Measurements from ENCODE around the gene TRABD2B. TPM values are rescaled to one million over a fixed set of nuclear protein-coding genes. Genes with fewer than 3 reads are reported as not detected.

Gene TRABD2B
- total and polyA plus RNA-seq, 2 of the 4 experiments (the other 2 are of a cell fraction): not detected

DNA sequence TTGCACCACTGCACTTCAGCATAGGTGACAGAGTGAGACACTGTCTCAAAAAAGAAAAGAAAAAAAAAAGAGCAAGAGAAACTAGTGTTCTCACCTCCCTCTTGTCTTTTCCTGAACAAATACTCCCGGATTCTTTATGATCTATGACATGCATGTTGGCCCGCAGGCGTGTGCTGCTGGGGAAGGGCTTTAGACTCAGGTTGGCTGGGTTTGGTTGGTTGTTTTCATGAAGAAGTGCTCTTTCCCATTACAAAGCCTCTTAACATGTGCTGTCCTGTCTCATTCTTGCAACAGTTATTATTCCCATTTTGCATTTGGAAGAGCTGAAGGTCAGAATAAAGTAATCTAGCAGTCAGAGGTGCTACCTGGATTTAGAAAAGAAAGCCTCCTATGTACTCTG, 79.5 kb downstream of the TRABD2B start:
- no peaks in the 10 kb centered on the region for H4K20me1 ChIP-seq (ENCODE audit: insufficient read depth, low read length)
- no peak overlapping the region for H4K8ac ChIP-seq (ENCODE audit: low read depth in 2 of 2, low read length in 2 of 2)
- H2AK5ac ChIP-seq (ENCODE audit: low read depth, low read length): no peak overlapping the region
- H3K36me3 ChIP-seq (ENCODE audit: control insufficient read depth, insufficient read depth, low read length): no peaks in the 10 kb centered on the region
- no peak overlapping the region for H3K23ac ChIP-seq (ENCODE audit: low read depth, low read length)
- dilution Hi-C loops (cut with HindIII; ENCODE audit: low sequenced_read_pairs, unreplicated experiment): no loop called here
- ATAC-seq (ENCODE audit: low read depth): no peak
- no peak overlapping the region for H4K5ac ChIP-seq (ENCODE audit: low read depth, low read length)
- in situ Hi-C loops (cut with MboI; ENCODE audit: low sequenced_read_pairs): no loop called here
- H3K14ac ChIP-seq (replicated peaks; ENCODE audit: low read depth, low read length): no peak overlapping the region
- DNase-seq: no peak
- TF ChIP-seq MAZ (IDR thresholded peaks at IDR 0.05; ENCODE audit: borderline replicate concordance, low read depth, low read length) (no peak), MXI1 (IDR thresholded peaks at IDR 0.05; ENCODE audit: borderline replicate concordance, low read depth, low read length) (no peak)
- TF ChIP-seq, protein P1, sequence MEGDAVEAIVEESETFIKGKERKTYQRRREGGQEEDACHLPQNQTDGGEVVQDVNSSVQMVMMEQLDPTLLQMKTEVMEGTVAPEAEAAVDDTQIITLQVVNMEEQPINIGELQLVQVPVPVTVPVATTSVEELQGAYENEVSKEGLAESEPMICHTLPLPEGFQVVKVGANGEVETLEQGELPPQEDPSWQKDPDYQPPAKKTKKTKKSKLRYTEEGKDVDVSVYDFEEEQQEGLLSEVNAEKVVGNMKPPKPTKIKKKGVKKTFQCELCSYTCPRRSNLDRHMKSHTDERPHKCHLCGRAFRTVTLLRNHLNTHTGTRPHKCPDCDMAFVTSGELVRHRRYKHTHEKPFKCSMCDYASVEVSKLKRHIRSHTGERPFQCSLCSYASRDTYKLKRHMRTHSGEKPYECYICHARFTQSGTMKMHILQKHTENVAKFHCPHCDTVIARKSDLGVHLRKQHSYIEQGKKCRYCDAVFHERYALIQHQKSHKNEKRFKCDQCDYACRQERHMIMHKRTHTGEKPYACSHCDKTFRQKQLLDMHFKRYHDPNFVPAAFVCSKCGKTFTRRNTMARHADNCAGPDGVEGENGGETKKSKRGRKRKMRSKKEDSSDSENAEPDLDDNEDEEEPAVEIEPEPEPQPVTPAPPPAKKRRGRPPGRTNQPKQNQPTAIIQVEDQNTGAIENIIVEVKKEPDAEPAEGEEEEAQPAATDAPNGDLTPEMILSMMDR (conservative IDR thresholded peaks at IDR 0.05; ENCODE audit: low read depth, low read length): no peak
- WGBS, 2 experiments (ENCODE audit: extremely low coverage in 2 of 2, insufficient read length in 1 of 2): no CpG with 5 or more reads among the region's 3 CpGs
- no peak overlapping the region for H2BK15ac ChIP-seq (ENCODE audit: low read depth, low read length)
- H3K27me3 ChIP-seq (ENCODE audit: control insufficient read depth, insufficient read depth, low read length): no peaks in the 10 kb centered on the region
- CTCF ChIA-PET: no interaction called here
- H3K18ac ChIP-seq (ENCODE audit: low read depth, low read length): no peak overlapping the region
- no peak overlapping the region for H2AFZ ChIP-seq (replicated peaks; ENCODE audit: low read length, poor library complexity)
- H4K91ac ChIP-seq (ENCODE audit: insufficient read depth, low read depth, low read length): no peak overlapping the region
- H3K27ac ChIP-seq (ENCODE audit: insufficient read depth, low read length): no peak overlapping the region
- H3K56ac ChIP-seq (ENCODE audit: extremely low read depth, insufficient read depth, low read length): no peak overlapping the region
- intact Hi-C loops (cut with micrococcal nuclease): no loop called here
- no peak overlapping the region for H3K4me3 ChIP-seq (ENCODE audit: insufficient read depth, low read depth, low read length)
- H3K4me1 ChIP-seq (ENCODE audit: control insufficient read depth, insufficient read depth, low read length): no peaks in the 10 kb centered on the region
- no peak overlapping the region for H2BK120ac ChIP-seq (ENCODE audit: low read depth, low read length)
- no peak overlapping the region for H2BK20ac ChIP-seq (ENCODE audit: low read depth, low read length)
- no peaks in the 10 kb centered on the region for H3K9me1 ChIP-seq (ENCODE audit: insufficient read depth, low read length)
- POLR2A ChIA-PET (ENCODE audit: unreplicated experiment): no interaction called here
- H3K79me1 ChIP-seq (ENCODE audit: low read depth in 1 of 2, low read length in 2 of 2): no peaks in the 10 kb centered on the region
- BruUV-seq (replicated peaks): no TSS peak
- no peak overlapping the region for H2AK9ac ChIP-seq (replicated peaks; ENCODE audit: low read depth, low read length, poor library complexity)
- no peak overlapping the region for H3K4me2 ChIP-seq (ENCODE audit: low read depth, low read length)
- no peak overlapping the region for H2BK5ac ChIP-seq (ENCODE audit: low read depth, low read length, poor library complexity, severe bottlenecking)
- H3K9ac ChIP-seq (ENCODE audit: low read depth, low read length): no peak overlapping the region
- no peak overlapping the region for H3K4ac ChIP-seq (ENCODE audit: low read depth, low read length)
- no peaks in the 10 kb centered on the region for H3K9me3 ChIP-seq (ENCODE audit: control insufficient read depth, insufficient read depth, low read length)
